ENCODE measurements around the gene BTG4.

- no peak for TF ChIP-seq CTCF (IDR thresholded peaks at IDR 0.05)
- no peak for TF ChIP-seq EZH2 (IDR thresholded peaks at IDR 0.05; ENCODE audit: borderline replicate concordance, insufficient read depth, low read depth, low read length, poor library complexity, severe bottlenecking)
Measured at GRCh38 chr11:111559800-111560464, 47.7 kb upstream of the BTG4 start.

Measured in B cell (primary cell).